Raji (cell line): ENCODE results near the gene BPIFB2.

Experiments used
- POLR2A ChIP-seq: IDR thresholded peaks from 2 replicates; pipeline ENCODE4 v1.6.1; 2011; ENCODE audit warnings: low read depth, low read length, control low read depth; ENCODE audit not compliant: insufficient read depth

Gene BPIFB2

GRCh38 chr20:32991792-32992641 is 15.5 kb upstream of the BPIFB2 start:
- TF ChIP-seq POLR2A = no peak

GRCh38 chr20:32993496-32994050 is 13.9 kb upstream of the BPIFB2 start:
- no peak for TF ChIP-seq POLR2A

- TF ChIP-seq POLR2A = no peak
These were observed 11.7 kb upstream of the BPIFB2 start for GRCh38 chr20:32995802-32996201.

GRCh38 chr20:32997431-32997830 is 10.1 kb upstream of the BPIFB2 start:
- TF ChIP-seq POLR2A = no peak

- TF ChIP-seq POLR2A = no peak
These were observed 7.8 kb upstream of the BPIFB2 start for GRCh38 chr20:32999603-33000250.

GRCh38 chr20:33000802-33001466 is 6.6 kb upstream of the BPIFB2 start:
- no peak for TF ChIP-seq POLR2A

GRCh38 chr20:33002087-33002808 is 5.3 kb upstream of the BPIFB2 start:
- no peak for TF ChIP-seq POLR2A

GRCh38 chr20:33004141-33004751 is 3.3 kb upstream of the BPIFB2 start, which contains the start of gene SUN5:
TSS of gene SUN5 (minus strand) at chr20:33004433. CDS start at chr20:33004340, 93 bp downstream.
- no peak for TF ChIP-seq POLR2A

- no peak for TF ChIP-seq POLR2A
These were observed 2.4 kb upstream of the BPIFB2 start for GRCh38 chr20:33005132-33005566.

- no peak for TF ChIP-seq POLR2A
These were observed 1.4 kb upstream of the BPIFB2 start for GRCh38 chr20:33005908-33006775.

- no peak for TF ChIP-seq POLR2A
These were observed 628 bp upstream of the BPIFB2 start for GRCh38 chr20:33006776-33007375.

GRCh38 chr20:33008336-33009213 is 1.1 kb downstream of the BPIFB2 start:
- no peak for TF ChIP-seq POLR2A
